Duodenal mucosa (tissue), 2 donors: ENCODE measurements around the gene GVQW3.
A peak's percentile ranks its signal among the peaks of the same experiment; 100 is the strongest.

Experiments
- H3K27ac ChIP-seq: one replicate; pipeline ENCODE4 v1.7.0; 2013; ENCODE audit warnings: low read depth, low read length
- H3K27me3 ChIP-seq, 2 donors: one replicate each; pipeline ENCODE4 v1.7.0; 2013; ENCODE audit warnings: low read length in 2 of 2, control low read depth in 1 of 2; ENCODE audit not compliant: insufficient read depth in 2 of 2, control insufficient read depth in 1 of 2
- H3K36me3 ChIP-seq, 2 donors: one replicate each; pipeline ENCODE4 v1.7.0; 2013; ENCODE audit warnings: low read length in 2 of 2, control low read depth in 1 of 2; ENCODE audit not compliant: insufficient read depth in 2 of 2, control insufficient read depth in 1 of 2
- H3K4me1 ChIP-seq, 2 donors: one replicate each; pipeline ENCODE4 v1.7.0; 2013; ENCODE audit warnings: low read length in 2 of 2, control low read depth in 1 of 2; ENCODE audit not compliant: insufficient read depth in 2 of 2, control insufficient read depth in 1 of 2
- H3K4me3 ChIP-seq, 2 donors: one replicate each; pipeline ENCODE4 v1.7.0; 2013; ENCODE audit warnings: low read length in 2 of 2, low read depth in 1 of 2
- H3K9ac ChIP-seq, 2 donors: one replicate each; pipeline ENCODE4 v1.7.0; 2013; ENCODE audit warnings: low read length in 2 of 2, low read depth in 1 of 2
- H3K9me3 ChIP-seq, 2 donors: one replicate each; pipeline ENCODE4 v1.7.0; 2013; ENCODE audit warnings: low read length in 2 of 2, control low read depth in 1 of 2; ENCODE audit not compliant: control insufficient read depth in 1 of 2

GVQW3 gene

GRCh38 chr11:76444065-76444383 is 62.9 kb downstream of the GVQW3 start:
- peaks cover 14 to 17% of the 10 kb centered on the region in 2 donors for H3K4me1 ChIP-seq
- peak overlapping the region; percentile 94 for H3K27ac ChIP-seq

GRCh38 chr11:76444384-76445120 is 63.4 kb downstream of the GVQW3 start, which contains the start of gene EMSY:
Gene EMSY, plus strand, starts transcription at chr11:76445018. Its CDS starts 1,921 bp downstream, at chr11:76446939.
- Histone ChIP-seq H3K4me1 (peaks cover 14 to 17% of the 10 kb centered on the region in 2 donors), H3K27ac (peak within 1 kb of the TSS; percentile 94), H3K9ac (peak within 1 kb of the TSS; percentile 97 to 100), H3K36me3 (peaks cover 2 to 7% of the 10 kb centered on the region in 2 donors), H3K27me3 (no peaks in the 10 kb centered on the region), H3K9me3 (no peaks in the 10 kb centered on the region), H3K4me3 (peak within 1 kb of the TSS; percentile 98 to 99)

More at GRCh38 chr11:76444065-76444383, 62.9 kb downstream of the GVQW3 start:
- Histone ChIP-seq H3K4me3 (peak overlapping the region; percentile 98 to 99), H3K9me3 (no peaks in the 10 kb centered on the region), H3K36me3 (peaks cover 2 to 7% of the 10 kb centered on the region in 2 donors), H3K27me3 (no peaks in the 10 kb centered on the region), H3K9ac (peak overlapping the region; percentile 97 to 100)

- Histone ChIP-seq H3K4me3 (peak overlapping the region; percentile 98 to 99), H3K27ac (no peak overlapping the region), H3K36me3 (peaks cover 2 to 7% of the 10 kb centered on the region in 2 donors), H3K4me1 (peaks cover 14 to 17% of the 10 kb centered on the region in 2 donors), H3K27me3 (no peaks in the 10 kb centered on the region), H3K9me3 (no peaks in the 10 kb centered on the region), H3K9ac (peak overlapping the region; percentile 88 to 97)
Observed at GRCh38 chr11:76445121-76446084, 64.3 kb downstream of the GVQW3 start.

- Histone ChIP-seq H3K4me3 (no peak overlapping the region), H3K27me3 (no peaks in the 10 kb centered on the region), H3K4me1 (peaks cover 9 to 12% of the 10 kb centered on the region in 2 donors), H3K9me3 (no peaks in the 10 kb centered on the region), H3K27ac (no peak overlapping the region), H3K36me3 (peaks cover 2 to 19% of the 10 kb centered on the region in 2 donors), H3K9ac (no peak overlapping the region)
Observed at GRCh38 chr11:76448506-76448905, 67.4 kb downstream of the GVQW3 start.

GRCh38 chr11:76453248-76453647 is 72.1 kb downstream of the GVQW3 start:
- Histone ChIP-seq H3K4me3 (no peak overlapping the region), H3K4me1 (no peaks in the 10 kb centered on the region), H3K27me3 (no peaks in the 10 kb centered on the region), H3K9ac (no peak overlapping the region), H3K36me3 (peaks cover 0 to 26% of the 10 kb centered on the region in 2 donors), H3K27ac (no peak overlapping the region), H3K9me3 (no peaks in the 10 kb centered on the region)

- Histone ChIP-seq H3K4me3 (no peak overlapping the region), H3K36me3 (peaks cover 0 to 33% of the 10 kb centered on the region in 2 donors), H3K4me1 (no peaks in the 10 kb centered on the region), H3K9ac (no peak overlapping the region), H3K27ac (no peak overlapping the region), H3K27me3 (no peaks in the 10 kb centered on the region), H3K9me3 (no peaks in the 10 kb centered on the region)
Observed at GRCh38 chr11:76455331-76455730, 74.2 kb downstream of the GVQW3 start.

- Histone ChIP-seq H3K27me3 (no peaks in the 10 kb centered on the region), H3K9ac (no peak overlapping the region), H3K4me1 (no peaks in the 10 kb centered on the region), H3K27ac (no peak overlapping the region), H3K36me3 (peaks cover 0 to 36% of the 10 kb centered on the region in 2 donors), H3K9me3 (no peaks in the 10 kb centered on the region), H3K4me3 (no peak overlapping the region)
Observed at GRCh38 chr11:76455931-76456330, 74.8 kb downstream of the GVQW3 start.

GRCh38 chr11:76456571-76456970 is 75.4 kb downstream of the GVQW3 start:
- Histone ChIP-seq H3K9me3 (no peaks in the 10 kb centered on the region), H3K4me3 (no peak overlapping the region), H3K4me1 (no peaks in the 10 kb centered on the region), H3K9ac (no peak overlapping the region), H3K27me3 (no peaks in the 10 kb centered on the region), H3K27ac (no peak overlapping the region), H3K36me3 (peaks cover 0 to 37% of the 10 kb centered on the region in 2 donors)
